CD4-positive, alpha-beta T cell treated with Interleukin-2 at 100 ng/mL for 4 hours (primary cell): ENCODE measurements around the gene TAF7L.
"Not testable (repeated sequence)": the region's sequence is repeated elsewhere in the genome, so short reads cannot be mapped to it uniquely, and the experiment has no call there.

Experiments used
- DNase-seq: peaks from one replicate; pipeline ENCODE4 v3.0.0-alpha.2; 2020; ENCODE audit warnings: low spot score

The TAF7L gene

GRCh38 chrX:101290957-101291603, at the start of gene TAF7L:
Gene TAF7L (minus strand): TSS chrX:101291334. CDS start chrX:101287543, 3,791 bp downstream.
- no peak for DNase-seq

- no peak for DNase-seq
Observed at GRCh38 chrX:101337776-101338271, 46.7 kb upstream of the TAF7L start.

- not testable (repeated sequence) for DNase-seq
Observed at GRCh38 chrX:101334310-101334709, 43.2 kb upstream of the TAF7L start.

GRCh38 chrX:101326600-101326999, 35.5 kb upstream of the TAF7L start:
- DNase-seq, result not testable (repeated sequence)

- DNase-seq, result no peak
Observed at GRCh38 chrX:101303790-101304189, 12.7 kb upstream of the TAF7L start.

- not testable (repeated sequence) for DNase-seq
Observed at GRCh38 chrX:101295603-101296002, 4.5 kb upstream of the TAF7L start.

- peak; percentile 25 for DNase-seq
Observed at GRCh38 chrX:101287402-101287801, 3.7 kb downstream of the TAF7L start.

GRCh38 chrX:101276238-101276637, 14.9 kb downstream of the TAF7L start:
- no peak for DNase-seq

GRCh38 chrX:101274198-101274597, 16.9 kb downstream of the TAF7L start:
- no peak for DNase-seq

GRCh38 chrX:101265869-101266428, 25.2 kb downstream of the TAF7L start:
- no peak for DNase-seq

- DNase-seq, result no peak
Observed at GRCh38 chrX:101263766-101264165, 27.4 kb downstream of the TAF7L start.

- no peak for DNase-seq
Observed at GRCh38 chrX:101262590-101262989, 28.5 kb downstream of the TAF7L start.

- no peak for DNase-seq
Observed at GRCh38 chrX:101260435-101260834, 30.7 kb downstream of the TAF7L start.

GRCh38 chrX:101258259-101258581, 32.9 kb downstream of the TAF7L start:
- no peak for DNase-seq

GRCh38 chrX:101257448-101258258, 33.5 kb downstream of the TAF7L start:
- no peak for DNase-seq

GRCh38 chrX:101252634-101253033, 38.5 kb downstream of the TAF7L start:
- no peak for DNase-seq

- DNase-seq, result no peak
Observed at GRCh38 chrX:101241531-101241930, 49.6 kb downstream of the TAF7L start.

GRCh38 chrX:101237041-101237440, 54.1 kb downstream of the TAF7L start:
- DNase-seq, result no peak

GRCh38 chrX:101232316-101232715, 58.8 kb downstream of the TAF7L start:
- DNase-seq, result no peak

GRCh38 chrX:101231080-101231479, 60.1 kb downstream of the TAF7L start:
- no peak for DNase-seq

- DNase-seq, result no peak
Observed at GRCh38 chrX:101230636-101231035, 60.5 kb downstream of the TAF7L start.

- DNase-seq, result no peak
Observed at GRCh38 chrX:101229170-101229569, 62.0 kb downstream of the TAF7L start.

GRCh38 chrX:101223226-101223625, 67.9 kb downstream of the TAF7L start:
- no peak for DNase-seq
